NK-92 (cell line): ENCODE results near the gene PCDH8.

Experiments
- DNase-seq: peaks from one replicate; lab custom pipeline; 2025; ENCODE audit not compliant: unreplicated experiment; lab: John Stamatoyannopoulos, UW

The PCDH8 gene

GRCh38 chr13:52848455-52849195 lies at the start of gene PCDH8:
Gene PCDH8, minus strand, starts transcription at chr13:52848640. Its CDS starts 204 bp downstream, at chr13:52848436.
- DNase-seq = no peak

- DNase-seq = no peak
Observed at GRCh38 chr13:52896827-52897659, 48.6 kb upstream of the PCDH8 start.

DNA sequence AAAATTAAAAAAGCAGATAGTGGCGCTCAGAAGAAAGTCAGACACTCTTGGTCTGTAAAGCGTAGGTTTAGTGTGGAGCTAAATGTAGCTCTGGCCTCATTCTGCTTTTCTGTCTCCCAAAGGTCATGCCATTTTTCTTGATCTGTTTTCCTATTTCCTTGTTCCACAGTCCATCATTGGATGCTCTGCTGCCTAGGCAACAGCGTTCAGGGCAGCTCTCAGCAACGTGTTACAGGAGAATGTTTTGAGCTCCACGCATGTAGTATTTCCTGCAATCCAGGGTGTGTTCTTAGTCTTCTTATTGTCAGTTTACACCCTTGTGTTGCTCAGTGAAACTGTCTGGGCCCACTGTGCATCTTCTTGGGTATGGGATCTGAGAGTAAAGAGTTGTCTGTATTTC lies 46.0 kb upstream of the PCDH8 start:
- no peak for DNase-seq

- DNase-seq = no peak
Observed at GRCh38 chr13:52892925-52893324, 44.5 kb upstream of the PCDH8 start.

DNA sequence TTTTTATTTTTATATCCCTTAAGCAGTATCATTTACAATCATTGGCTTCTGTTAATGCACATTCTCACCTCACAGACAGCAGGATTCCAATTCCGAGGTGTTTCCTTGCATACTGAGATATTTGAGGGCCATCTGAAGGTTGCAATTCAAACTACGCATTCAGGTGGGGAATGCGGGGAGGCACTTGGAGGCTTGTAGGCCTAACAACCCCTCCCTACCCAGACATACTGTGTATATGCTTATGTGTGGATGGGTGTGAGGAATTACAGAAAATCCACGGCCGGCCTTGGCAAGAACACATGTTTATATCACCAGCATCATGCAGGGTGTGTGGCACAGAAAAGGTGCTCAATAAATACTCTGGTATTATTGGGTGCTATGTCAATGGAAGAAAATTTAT lies 43.3 kb upstream of the PCDH8 start:
- DNase-seq = no peak

- DNase-seq = no peak
Observed at GRCh38 chr13:52887165-52887564, 38.7 kb upstream of the PCDH8 start.

GRCh38 chr13:52885141-52885540 lies 36.7 kb upstream of the PCDH8 start:
- no peak for DNase-seq

GRCh38 chr13:52884429-52885010 lies 36.1 kb upstream of the PCDH8 start:
- no peak for DNase-seq

DNA sequence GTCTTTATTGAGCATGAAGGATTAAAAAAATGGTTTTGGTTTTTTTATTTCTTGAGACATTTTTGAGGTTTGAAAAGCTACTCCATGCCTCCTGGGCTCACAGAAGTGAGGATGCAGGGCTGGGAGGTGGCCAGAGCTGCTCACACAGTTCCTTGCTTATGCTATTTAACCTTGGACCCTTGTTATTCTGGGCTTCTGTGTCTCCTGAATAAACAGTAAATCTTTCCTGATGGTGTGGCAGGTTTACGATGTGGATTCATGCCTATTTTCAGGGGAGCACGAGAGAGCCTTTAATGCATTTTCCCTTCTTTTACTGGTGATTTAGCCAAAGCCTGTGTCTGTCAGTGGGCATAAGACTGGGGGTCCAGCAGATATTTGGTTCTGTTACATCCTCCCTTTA lies 34.3 kb upstream of the PCDH8 start:
- no peak for DNase-seq

GRCh38 chr13:52879950-52880741 lies 31.7 kb upstream of the PCDH8 start:
- DNase-seq = no peak

DNA sequence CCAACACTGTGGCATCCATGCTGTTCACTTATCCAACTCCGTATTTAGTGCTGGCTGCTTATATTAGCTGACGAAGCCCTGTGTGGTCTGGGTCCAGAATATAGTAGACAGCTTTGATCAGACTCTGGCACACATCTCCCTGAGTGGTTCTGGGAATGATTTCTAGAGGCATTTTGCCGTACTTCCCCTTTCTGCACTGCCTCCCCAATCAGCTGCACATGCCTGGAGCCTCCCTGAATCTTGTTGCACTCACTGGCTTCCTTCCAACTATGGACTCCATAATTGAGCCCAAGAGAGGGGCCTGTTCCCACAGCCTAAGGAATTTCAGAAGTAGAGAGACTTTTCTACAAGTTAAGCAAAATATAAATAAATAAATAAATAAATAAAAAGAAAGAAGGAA lies 30.4 kb upstream of the PCDH8 start:
- no peak for DNase-seq

DNA sequence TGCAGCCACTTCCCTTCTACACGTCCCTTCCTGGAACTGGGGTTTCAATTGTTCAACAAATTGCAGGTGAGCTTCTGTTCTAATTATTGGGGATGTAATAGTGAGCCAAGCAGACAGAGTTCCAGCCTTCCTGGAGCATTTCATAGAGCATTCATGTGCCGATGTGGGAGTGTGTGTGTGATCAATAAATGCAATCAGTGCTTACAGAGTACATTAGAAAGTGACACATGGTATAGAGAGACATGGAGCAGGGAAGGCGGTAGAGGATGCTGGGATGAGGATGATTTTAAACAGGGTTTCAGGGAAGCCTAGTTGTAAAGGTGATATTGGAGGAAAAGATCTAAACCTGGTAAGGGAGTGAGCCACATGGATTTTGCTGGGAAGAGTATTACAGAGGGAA lies 21.7 kb upstream of the PCDH8 start:
- no peak for DNase-seq

DNA sequence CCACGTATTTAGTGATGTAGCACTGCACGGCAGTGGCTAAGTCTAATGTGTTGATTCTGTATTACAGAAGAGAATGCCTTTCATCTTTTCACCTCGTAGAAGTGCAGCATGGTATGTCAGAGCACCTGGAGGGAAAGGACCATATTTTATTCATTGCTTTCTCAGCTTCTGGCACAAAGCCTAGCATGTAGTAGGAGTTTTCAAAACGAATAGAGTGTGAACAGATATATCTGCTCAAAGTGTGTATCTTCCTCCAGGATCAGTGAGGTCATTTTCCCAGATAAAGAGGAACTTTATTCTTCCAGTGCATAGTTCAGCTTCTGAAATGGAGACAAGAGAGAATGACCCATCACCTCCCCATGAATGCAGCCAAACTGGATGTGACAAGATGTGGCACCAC lies 21.2 kb upstream of the PCDH8 start:
- DNase-seq = no peak

DNA sequence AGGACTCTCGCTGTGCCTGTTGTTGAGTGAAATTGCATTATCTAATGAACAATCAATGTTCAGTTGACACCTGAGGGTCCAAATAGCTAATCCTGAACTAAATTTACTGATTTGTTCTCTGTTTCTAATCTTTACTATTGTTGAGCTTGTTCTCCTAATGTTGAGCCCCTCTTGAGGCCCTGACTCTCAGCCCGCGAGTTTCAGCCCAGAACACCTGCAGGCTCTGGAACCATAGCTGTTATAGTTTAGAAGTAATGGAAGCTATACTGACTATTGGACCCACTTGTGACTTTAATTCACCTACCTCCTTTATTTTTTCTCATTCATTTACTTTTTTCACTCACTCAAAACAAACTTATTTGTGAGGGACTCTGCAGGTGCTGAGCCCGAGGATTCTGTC lies 20.6 kb upstream of the PCDH8 start:
- DNase-seq = no peak

GRCh38 chr13:52868190-52868589 lies 19.8 kb upstream of the PCDH8 start:
- DNase-seq = no peak

DNA sequence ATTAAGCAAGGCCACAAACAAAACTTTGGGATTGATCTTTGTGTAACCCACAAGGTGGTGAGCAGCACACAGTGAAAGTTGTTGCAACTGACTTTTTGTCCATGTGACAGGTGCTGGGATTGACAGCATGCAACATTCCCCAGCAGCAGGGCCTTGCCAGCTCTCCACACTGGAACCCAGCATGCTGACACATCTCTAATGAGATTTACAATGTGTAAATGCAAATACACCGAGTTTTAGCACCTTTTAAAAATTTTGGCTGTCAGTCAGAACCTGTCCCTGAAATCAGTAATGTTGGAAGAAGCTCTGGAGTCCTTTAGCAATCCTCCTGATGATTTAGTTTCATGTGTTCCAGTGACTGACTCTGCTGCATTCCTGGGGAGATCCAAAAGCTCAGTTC lies 16.5 kb upstream of the PCDH8 start:
- no peak for DNase-seq

- DNase-seq = no peak
Observed at GRCh38 chr13:52862358-52863206, 14.1 kb upstream of the PCDH8 start.

- no peak for DNase-seq
Observed at GRCh38 chr13:52852444-52852843, 4.0 kb upstream of the PCDH8 start.

GRCh38 chr13:52851137-52851962 lies 2.9 kb upstream of the PCDH8 start:
- no peak for DNase-seq
